ENCODE data around the gene RCVRN. TPM values are rescaled to one million over a fixed set of nuclear protein-coding genes. Genes with fewer than 3 reads are reported as not detected.

RCVRN gene
- total and polyA plus RNA-seq, 9 of the 15 experiments (the other 6 are each of a cell fraction or from before 2014, with no cell fraction given) = not detected

GRCh38 chr17:9875441-9875840 lies 29.6 kb downstream of the RCVRN start (continued):
- TF ChIP-seq CHD7 (IDR thresholded peaks at IDR 0.05; ENCODE audit: low read depth, low read length) (no peak), ZNF239 (CRISPR knock-in tag; IDR thresholded peaks at IDR 0.05) (no peak), ZNF780A (CRISPR knock-in tag; IDR thresholded peaks at IDR 0.05) (no peak), TOE1 (IDR thresholded peaks at IDR 0.05; ENCODE audit: borderline replicate concordance) (no peak), TOE1 (CRISPR knock-in tag; IDR thresholded peaks at IDR 0.05; ENCODE audit: borderline replicate concordance, low read depth) (no peak), ZC3H11A (IDR thresholded peaks at IDR 0.05; ENCODE audit: low read depth, low read length) (no peak), RBM25 (IDR thresholded peaks at IDR 0.05; ENCODE audit: low read depth, low read length, severe bottlenecking) (no peak), ZNF232 (CRISPR knock-in tag; IDR thresholded peaks at IDR 0.05) (no peak), HDAC3 (IDR thresholded peaks at IDR 0.05; ENCODE audit: borderline replicate concordance, partially characterized antibody) (no peak)
- TF ChIP-seq, protein P1, sequence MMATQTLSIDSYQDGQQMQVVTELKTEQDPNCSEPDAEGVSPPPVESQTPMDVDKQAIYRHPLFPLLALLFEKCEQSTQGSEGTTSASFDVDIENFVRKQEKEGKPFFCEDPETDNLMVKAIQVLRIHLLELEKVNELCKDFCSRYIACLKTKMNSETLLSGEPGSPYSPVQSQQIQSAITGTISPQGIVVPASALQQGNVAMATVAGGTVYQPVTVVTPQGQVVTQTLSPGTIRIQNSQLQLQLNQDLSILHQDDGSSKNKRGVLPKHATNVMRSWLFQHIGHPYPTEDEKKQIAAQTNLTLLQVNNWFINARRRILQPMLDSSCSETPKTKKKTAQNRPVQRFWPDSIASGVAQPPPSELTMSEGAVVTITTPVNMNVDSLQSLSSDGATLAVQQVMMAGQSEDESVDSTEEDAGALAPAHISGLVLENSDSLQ (IDR thresholded peaks at IDR 0.05) = no peak
- TF ChIP-seq, protein P2, sequence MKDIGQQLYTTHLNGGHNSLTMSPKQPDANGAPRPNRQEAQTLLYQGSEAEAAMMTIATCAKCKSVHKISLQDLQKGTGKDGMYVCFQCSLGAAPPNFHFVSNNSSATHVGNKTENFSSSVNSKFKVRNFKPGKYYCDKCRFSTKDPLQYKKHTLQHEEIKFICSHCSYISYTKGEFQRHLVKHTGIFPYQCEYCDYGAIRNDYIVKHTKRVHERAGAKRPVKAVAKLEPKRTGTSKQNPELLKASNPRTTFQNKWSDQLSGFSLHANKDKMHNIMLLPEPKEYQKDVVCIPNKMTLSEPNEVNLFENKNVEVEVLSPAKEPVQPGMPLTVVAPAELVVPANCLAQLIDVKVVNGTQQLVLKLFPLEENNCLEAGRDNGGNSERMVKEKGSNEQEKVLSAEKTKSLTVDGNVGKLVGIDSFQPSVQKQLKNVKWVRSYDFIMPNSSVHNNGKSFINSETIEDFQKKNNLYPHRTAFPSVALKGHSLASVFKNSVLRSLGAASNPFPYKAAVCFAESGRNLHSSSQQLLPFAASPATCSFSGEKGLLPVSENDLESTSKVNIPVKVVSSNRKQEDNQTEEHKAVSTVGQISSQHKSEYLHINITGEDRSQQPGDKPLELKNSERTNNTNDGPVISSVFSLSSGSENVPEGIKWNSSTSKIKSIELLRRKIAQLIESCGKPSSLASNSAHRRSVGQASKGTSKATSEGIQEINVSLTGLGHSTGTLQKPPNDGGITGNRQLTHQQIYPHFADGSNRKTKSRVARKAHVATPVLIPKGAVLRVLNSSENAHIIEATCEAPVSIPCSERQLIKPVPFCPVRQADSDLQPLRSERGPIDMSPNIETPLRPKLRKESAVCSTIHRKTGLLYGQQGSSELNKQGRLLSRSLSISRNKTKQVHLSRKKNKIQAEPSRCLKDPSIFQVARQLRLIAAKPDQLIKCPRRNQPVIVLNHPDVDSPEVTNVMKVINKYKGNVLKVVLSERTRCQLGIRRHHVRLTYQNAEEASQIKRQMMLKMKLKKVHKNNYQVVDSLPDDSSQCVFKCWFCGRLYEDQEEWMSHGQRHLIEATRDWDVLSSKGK (CRISPR knock-in tag; IDR thresholded peaks at IDR 0.05) = no peak

Measured in K562 (cell line).